ENCODE measurements around the gene TTC5. TPM values are rescaled to one million over a fixed set of nuclear protein-coding genes. Genes with fewer than 3 reads are reported as not detected.

The TTC5 gene
- total RNA-seq = 30.5 and 32.1 TPM in 2 replicates

DNA sequence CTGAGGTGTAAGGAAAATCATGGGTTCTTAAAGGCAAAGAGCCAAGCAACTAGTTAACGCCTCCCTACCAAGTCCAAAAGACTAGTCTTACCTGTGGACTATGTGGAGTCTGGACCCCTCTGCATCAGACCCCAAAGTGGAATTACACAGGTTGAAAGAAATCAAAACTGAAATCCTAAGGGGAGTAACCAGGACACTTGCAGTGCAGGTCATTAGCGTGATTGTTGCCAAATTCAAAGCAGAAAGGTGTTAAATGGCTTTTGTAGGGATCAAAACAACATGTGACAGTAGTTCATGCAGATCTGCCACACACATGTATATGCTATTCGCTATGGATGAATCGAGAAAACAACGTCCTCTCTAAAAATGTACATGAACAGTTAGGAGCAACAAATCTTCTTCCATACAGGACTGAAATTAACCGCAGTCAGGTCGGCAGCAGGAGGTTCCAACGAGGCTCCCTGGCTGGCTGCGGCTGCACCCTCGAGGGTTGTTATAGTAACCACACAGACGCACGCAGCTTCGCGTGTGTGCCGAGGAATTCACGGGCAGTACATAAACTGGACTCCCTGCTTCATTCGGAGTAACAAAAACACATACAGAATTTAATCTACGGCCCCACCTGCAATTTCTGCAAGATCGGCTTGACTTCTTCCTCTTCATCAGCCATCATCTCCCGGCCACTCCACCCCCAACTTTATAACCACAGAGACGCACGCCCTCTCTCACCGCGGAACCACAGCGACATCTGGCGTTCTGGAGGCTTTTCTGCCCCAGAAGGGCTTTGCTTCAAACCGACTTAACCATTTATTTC is at the start of gene TTC5:
Gene TTC5 (minus strand): TSS at position 687 of the 814 bp plus-strand sequence. CDS start 14 bp downstream, at position 673.

GRCh38 chr14:20343092-20343861 is 37.5 kb upstream of the TTC5 start, which contains the start of gene PARP2:
Gene PARP2, plus strand, starts transcription at chr14:20343635. Its CDS starts 7 bp downstream, at chr14:20343642.

DNA sequence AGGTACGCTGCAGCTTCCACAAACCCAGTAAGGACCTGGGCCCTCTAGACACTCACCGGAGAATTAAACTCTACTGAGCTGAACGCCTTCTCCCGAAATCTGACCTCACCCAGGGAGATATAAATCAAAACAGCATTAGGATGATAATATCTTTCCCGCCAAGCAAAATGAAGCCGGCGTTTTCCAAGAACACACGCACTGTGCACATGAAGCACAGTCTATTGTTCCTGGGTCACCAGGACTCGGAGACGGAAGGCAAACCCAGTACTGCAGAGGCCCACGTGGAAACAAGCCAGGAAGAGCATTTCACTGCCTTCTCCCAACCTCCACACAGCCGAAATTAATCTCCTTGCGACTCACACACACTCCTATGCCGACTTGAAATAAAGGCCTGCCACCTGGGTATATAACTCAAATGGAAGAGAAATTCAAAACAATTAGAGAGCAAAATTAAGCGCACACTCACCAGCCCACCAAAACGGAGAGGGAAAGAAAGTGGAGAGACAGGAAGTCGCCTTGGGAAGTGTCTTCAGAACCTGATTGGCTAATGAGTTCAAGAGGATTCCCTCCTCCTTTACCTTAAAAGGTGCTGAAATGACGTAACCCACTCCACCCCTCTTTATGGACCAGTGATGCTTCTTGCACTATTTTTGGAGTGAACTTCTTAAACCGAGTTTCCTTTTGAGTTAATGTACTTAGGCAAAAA is 27.2 kb upstream of the TTC5 start, which contains the start of gene CCNB1IP1:
Gene CCNB1IP1 (minus strand): TSS at position 492 of the 706 bp plus-strand sequence. CDS start 16,756 bp downstream, outside the sequence.

Other genes starting within 250 kb of the TTC5 start
- not detected in 2 replicates for gene OR4L1, start 245.9 kb downstream of the TTC5 start, total RNA-seq
- not detected in 2 replicates for gene OR4K17, start 195.2 kb downstream of the TTC5 start, total RNA-seq
- gene OR4N5, start 167.1 kb downstream of the TTC5 start, total RNA-seq = not detected in 2 replicates
- gene OR11G2, start 115.1 kb downstream of the TTC5 start, total RNA-seq = not detected in 2 replicates
- gene OR11H6, start 82.2 kb downstream of the TTC5 start, total RNA-seq = not detected in 2 replicates
- not detected in 2 replicates for gene OR11H7, start 77.0 kb downstream of the TTC5 start, total RNA-seq
- not detected in 2 replicates for gene OR11H4, start 66.7 kb downstream of the TTC5 start, total RNA-seq
- 25.1 and 27.9 TPM in 2 replicates for gene CCNB1IP1, start 27.3 kb upstream of the TTC5 start, total RNA-seq
- gene PARP2, start 37.7 kb upstream of the TTC5 start, total RNA-seq = 7.9 and 9.2 TPM in 2 replicates
- 14.9 and 18.5 TPM in 2 replicates for gene TEP1, start 107.5 kb upstream of the TTC5 start, total RNA-seq
- 0.06 and 0.13 TPM in 2 replicates for gene KLHL33, start 130.2 kb upstream of the TTC5 start, total RNA-seq
- gene OSGEP, start 148.9 kb upstream of the TTC5 start, total RNA-seq = 23.9 and 49.0 TPM in 2 replicates
- gene APEX1, start 149.3 kb upstream of the TTC5 start, total RNA-seq = 29.6 and 62.0 TPM in 2 replicates
- 21.5 and 21.7 TPM in 2 replicates for gene PIP4P1, start 155.5 kb upstream of the TTC5 start, total RNA-seq
- gene PNP, start 163.5 kb upstream of the TTC5 start, total RNA-seq = 48.2 and 64.6 TPM in 2 replicates
- gene RNASE10, start 199.6 kb upstream of the TTC5 start, total RNA-seq = not detected in 2 replicates